K562 (cell line): ENCODE measurements around the gene VPS4B. TPM values are rescaled to one million over a fixed set of nuclear protein-coding genes. Genes with fewer than 3 reads are reported as not detected.

Experiments
- ASH1L ChIP-seq: fragments of 450-650 bp; IDR thresholded peaks from 2 replicates; pipeline ENCODE4 v1.6.1; 2018; ENCODE audit warnings: borderline replicate concordance, mild to moderate bottlenecking, low read depth; ENCODE audit not compliant: partially characterized antibody
- ILF3 ChIP-seq: fragments of 450-650 bp; IDR thresholded peaks from 2 replicates; pipeline ENCODE4 v1.6.1; 2018; ENCODE audit warnings: antibody characterized with exemption, mild to moderate bottlenecking, moderate library complexity, borderline replicate concordance
- MYBL2 ChIP-seq, 2 experiments: fragments of 450-650 bp in 1 of 2; sonication (generic) in 1 of 2; formaldehyde crosslinking in 1 of 2; IDR thresholded peaks; 2 replicates each; pipeline versions ENCODE4 v1.6.1 to v1.8.1; 2017 to 2022; ENCODE audit warnings: borderline replicate concordance in 1 of 2, inconsistent platforms in 1 of 2, low read depth in 1 of 2, mild to moderate bottlenecking in 1 of 2, missing genetic modification reagents in 1 of 2, moderate library complexity in 1 of 2
- RUNX1 ChIP-seq: sonication (generic); IDR thresholded peaks from 2 replicates; pipeline ENCODE4 v1.6.1; 2016; ENCODE audit warnings: antibody characterized with exemption, low read depth
- SREBF2 ChIP-seq: sonication (generic); formaldehyde crosslinking; IDR thresholded peaks from 2 replicates; pipeline ENCODE4 v1.4.0; 2020; ENCODE audit warnings: mild to moderate bottlenecking, missing genetic modification reagents
- ZFP36 ChIP-seq: fragments of 150-350 bp; IDR thresholded peaks from 2 replicates; pipeline ENCODE4 v1.6.1; 2018; ENCODE audit warnings: low read length, low read depth; ENCODE audit not compliant: partially characterized antibody
- ZKSCAN3 ChIP-seq: fragments of 250-450 bp; sonication (Bioruptor Pico); IDR thresholded peaks from 2 replicates; pipeline ENCODE4 v1.4.0; 2020
- ZZZ3 ChIP-seq: fragments of 450-650 bp; IDR thresholded peaks from 2 replicates; pipeline ENCODE4 v1.6.1; 2016; ENCODE audit warnings: antibody characterized with exemption, mild to moderate bottlenecking, moderate library complexity
- polyA plus RNA-seq, 8 experiments: library from polyadenylated mRNA; depleted of rRNA in 4 of 8; stranded (reverse) in 5 of 8; unstranded in 3 of 8; fragments of >200 nt; fragmentation: Nextera tagmentation in 2 of 8; fragmentation: Illumina TruSeq in 1 of 8; extraction: Ambion mirVana in 2 of 8; extraction: Trizol in 1 of 8; gene quantifications; 2 replicates each; pipeline versions ENCODE4 v1.2.1 to v1.2.3, GENCODE V29; 2011 to 2014; ENCODE audit warnings: inconsistent platforms in 1 of 8, missing spikeins in 1 of 8
- total RNA-seq, 7 experiments: library from RNA; depleted of rRNA in 6 of 7; stranded (reverse); fragments of >200 nt in 6 of 7; fragmentation: Illumina TruSeq in 2 of 7; extraction: Trizol in 2 of 7; gene quantifications; 2 replicates each; pipeline versions ENCODE4 v1.2.1 to v1.2.3, GENCODE V29; 2011 to 2021; ENCODE audit warnings: low replicate concordance in 1 of 7
- TF ChIP-seq, protein P1 (sequence below), 2 experiments: fragments of 450-650 bp in 1 of 2; sonication (generic) in 1 of 2; formaldehyde crosslinking in 1 of 2; IDR thresholded peaks; 2 replicates each; pipeline versions ENCODE4 v1.7.1 to v1.9.0; 2016 to 2022; ENCODE audit warnings: inconsistent platforms in 1 of 2, mild to moderate bottlenecking in 1 of 2, missing genetic modification reagents in 1 of 2
- TF ChIP-seq, protein P2 (sequence below): sonication (generic); IDR thresholded peaks from 2 replicates; pipeline ENCODE4 v1.6.1; 2016
- TF ChIP-seq, protein P3 (sequence below): fragments of 200-800 bp; sonication (Bioruptor generic); IDR thresholded peaks from 2 replicates; pipeline ENCODE4 v1.6.1; 2016; ENCODE audit warnings: missing genetic modification characterization, missing compliant biosample characterization

Gene VPS4B
- total and polyA plus RNA-seq, 9 of the 15 experiments (the other 6 are each of a cell fraction or from before 2014, with no cell fraction given) = 7.3 to 16.4 (median 10.4) TPM

DNA sequence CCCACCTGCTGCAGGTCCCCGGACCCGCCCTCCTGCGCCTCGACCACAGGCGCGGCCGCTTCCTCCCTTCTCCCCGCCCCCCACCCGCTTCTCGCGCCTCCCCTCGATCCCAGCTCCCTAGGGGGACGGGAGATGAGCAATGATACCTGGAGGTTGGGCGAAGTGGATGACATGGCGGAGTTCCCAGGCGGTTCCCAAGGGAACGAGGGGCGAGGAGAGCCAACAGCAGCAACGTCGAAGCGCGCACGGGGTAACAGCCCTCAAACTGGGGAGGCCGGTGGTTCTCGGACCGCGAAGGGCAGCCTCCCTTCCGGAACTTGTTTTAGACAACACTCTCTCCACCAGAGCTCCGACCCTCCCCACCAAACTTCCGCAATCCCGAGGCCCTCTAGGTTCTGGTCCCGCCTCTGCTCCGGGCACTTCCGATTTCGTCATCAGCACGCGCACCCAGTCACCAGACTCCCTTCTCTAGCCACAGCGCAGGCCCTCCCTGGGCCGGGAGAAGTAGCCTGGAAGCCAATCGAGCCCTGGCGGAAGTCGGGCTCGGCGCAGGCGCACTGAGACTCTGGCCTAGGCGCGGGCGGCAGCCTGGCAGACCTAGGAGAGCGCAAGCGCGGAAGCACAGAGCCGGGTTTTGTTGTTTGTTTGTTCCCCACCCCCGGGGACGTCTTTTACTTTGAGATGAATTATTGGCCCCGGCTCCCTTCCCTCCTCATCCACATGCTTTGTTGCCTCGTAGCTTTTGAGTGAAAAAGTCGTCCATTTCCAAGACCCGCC lies at the start of gene VPS4B (continued):
- TF ChIP-seq, protein P1, sequence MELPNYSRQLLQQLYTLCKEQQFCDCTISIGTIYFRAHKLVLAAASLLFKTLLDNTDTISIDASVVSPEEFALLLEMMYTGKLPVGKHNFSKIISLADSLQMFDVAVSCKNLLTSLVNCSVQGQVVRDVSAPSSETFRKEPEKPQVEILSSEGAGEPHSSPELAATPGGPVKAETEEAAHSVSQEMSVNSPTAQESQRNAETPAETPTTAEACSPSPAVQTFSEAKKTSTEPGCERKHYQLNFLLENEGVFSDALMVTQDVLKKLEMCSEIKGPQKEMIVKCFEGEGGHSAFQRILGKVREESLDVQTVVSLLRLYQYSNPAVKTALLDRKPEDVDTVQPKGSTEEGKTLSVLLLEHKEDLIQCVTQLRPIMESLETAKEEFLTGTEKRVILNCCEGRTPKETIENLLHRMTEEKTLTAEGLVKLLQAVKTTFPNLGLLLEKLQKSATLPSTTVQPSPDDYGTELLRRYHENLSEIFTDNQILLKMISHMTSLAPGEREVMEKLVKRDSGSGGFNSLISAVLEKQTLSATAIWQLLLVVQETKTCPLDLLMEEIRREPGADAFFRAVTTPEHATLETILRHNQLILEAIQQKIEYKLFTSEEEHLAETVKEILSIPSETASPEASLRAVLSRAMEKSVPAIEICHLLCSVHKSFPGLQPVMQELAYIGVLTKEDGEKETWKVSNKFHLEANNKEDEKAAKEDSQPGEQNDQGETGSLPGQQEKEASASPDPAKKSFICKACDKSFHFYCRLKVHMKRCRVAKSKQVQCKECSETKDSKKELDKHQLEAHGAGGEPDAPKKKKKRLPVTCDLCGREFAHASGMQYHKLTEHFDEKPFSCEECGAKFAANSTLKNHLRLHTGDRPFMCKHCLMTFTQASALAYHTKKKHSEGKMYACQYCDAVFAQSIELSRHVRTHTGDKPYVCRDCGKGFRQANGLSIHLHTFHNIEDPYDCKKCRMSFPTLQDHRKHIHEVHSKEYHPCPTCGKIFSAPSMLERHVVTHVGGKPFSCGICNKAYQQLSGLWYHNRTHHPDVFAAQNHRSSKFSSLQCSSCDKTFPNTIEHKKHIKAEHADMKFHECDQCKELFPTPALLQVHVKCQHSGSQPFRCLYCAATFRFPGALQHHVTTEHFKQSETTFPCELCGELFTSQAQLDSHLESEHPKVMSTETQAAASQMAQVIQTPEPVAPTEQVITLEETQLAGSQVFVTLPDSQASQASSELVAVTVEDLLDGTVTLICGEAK (IDR thresholded peaks at IDR 0.05) = peak; percentile 93
- TF ChIP-seq, protein P1 (CRISPR knock-in tag; IDR thresholded peaks at IDR 0.05) = no peak
- TF ChIP-seq ASH1L = peak; percentile 76
- no peak for TF ChIP-seq ILF3
- TF ChIP-seq ZZZ3 = no peak
- TF ChIP-seq, protein P2, sequence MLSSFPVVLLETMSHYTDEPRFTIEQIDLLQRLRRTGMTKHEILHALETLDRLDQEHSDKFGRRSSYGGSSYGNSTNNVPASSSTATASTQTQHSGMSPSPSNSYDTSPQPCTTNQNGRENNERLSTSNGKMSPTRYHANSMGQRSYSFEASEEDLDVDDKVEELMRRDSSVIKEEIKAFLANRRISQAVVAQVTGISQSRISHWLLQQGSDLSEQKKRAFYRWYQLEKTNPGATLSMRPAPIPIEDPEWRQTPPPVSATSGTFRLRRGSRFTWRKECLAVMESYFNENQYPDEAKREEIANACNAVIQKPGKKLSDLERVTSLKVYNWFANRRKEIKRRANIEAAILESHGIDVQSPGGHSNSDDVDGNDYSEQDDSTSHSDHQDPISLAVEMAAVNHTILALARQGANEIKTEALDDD = no peak
- TF ChIP-seq ZKSCAN3 (CRISPR knock-in tag) = no peak
- no peak for TF ChIP-seq MYBL2 (IDR thresholded peaks at IDR 0.05; ENCODE audit: low read depth)
- TF ChIP-seq MYBL2 (CRISPR knock-in tag; IDR thresholded peaks at IDR 0.05; ENCODE audit: borderline replicate concordance) = no peak
- TF ChIP-seq SREBF2 = no peak
- no peak for TF ChIP-seq ZFP36
- TF ChIP-seq RUNX1 = no peak
- TF ChIP-seq, protein P3, sequence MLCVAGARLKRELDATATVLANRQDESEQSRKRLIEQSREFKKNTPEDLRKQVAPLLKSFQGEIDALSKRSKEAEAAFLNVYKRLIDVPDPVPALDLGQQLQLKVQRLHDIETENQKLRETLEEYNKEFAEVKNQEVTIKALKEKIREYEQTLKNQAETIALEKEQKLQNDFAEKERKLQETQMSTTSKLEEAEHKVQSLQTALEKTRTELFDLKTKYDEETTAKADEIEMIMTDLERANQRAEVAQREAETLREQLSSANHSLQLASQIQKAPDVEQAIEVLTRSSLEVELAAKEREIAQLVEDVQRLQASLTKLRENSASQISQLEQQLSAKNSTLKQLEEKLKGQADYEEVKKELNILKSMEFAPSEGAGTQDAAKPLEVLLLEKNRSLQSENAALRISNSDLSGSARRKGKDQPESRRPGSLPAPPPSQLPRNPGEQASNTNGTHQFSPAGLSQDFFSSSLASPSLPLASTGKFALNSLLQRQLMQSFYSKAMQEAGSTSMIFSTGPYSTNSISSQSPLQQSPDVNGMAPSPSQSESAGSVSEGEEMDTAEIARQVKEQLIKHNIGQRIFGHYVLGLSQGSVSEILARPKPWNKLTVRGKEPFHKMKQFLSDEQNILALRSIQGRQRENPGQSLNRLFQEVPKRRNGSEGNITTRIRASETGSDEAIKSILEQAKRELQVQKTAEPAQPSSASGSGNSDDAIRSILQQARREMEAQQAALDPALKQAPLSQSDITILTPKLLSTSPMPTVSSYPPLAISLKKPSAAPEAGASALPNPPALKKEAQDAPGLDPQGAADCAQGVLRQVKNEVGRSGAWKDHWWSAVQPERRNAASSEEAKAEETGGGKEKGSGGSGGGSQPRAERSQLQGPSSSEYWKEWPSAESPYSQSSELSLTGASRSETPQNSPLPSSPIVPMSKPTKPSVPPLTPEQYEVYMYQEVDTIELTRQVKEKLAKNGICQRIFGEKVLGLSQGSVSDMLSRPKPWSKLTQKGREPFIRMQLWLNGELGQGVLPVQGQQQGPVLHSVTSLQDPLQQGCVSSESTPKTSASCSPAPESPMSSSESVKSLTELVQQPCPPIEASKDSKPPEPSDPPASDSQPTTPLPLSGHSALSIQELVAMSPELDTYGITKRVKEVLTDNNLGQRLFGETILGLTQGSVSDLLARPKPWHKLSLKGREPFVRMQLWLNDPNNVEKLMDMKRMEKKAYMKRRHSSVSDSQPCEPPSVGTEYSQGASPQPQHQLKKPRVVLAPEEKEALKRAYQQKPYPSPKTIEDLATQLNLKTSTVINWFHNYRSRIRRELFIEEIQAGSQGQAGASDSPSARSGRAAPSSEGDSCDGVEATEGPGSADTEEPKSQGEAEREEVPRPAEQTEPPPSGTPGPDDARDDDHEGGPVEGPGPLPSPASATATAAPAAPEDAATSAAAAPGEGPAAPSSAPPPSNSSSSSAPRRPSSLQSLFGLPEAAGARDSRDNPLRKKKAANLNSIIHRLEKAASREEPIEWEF (CRISPR knock-in tag) = no peak
